OCI-LY7 (cell line): ENCODE data around the gene FAM210B. TPM values are rescaled to one million over a fixed set of nuclear protein-coding genes. Genes with fewer than 3 reads are reported as not detected.
A peak's percentile ranks its signal among the peaks of the same experiment; 100 is the strongest.
"Not testable (repeated sequence)": the region's sequence is repeated elsewhere in the genome, so short reads cannot be mapped to it uniquely, and the experiment has no call there.

Source experiments
- BruUV-seq: library from RNA; stranded (reverse); fragments of 400-500 nt; replicated peaks from 2 replicates; lab custom pipeline; 2021; lab: Mats Ljungman, UMichigan
- CTCF ChIA-PET: fragments of 300-600 bp; sonication (Branson Sonifier 250); formaldehyde crosslinking; loops from one replicate; lab custom pipeline; 2022; ENCODE audit warnings: antibody characterized with exemption; ENCODE audit not compliant: unreplicated experiment; lab: Charles Lee
- POLR2A ChIA-PET: fragments of 300-600 bp; sonication (Branson Sonifier 250); formaldehyde crosslinking; loops from one replicate; lab custom pipeline; 2022; ENCODE audit warnings: antibody characterized with exemption; lab: Charles Lee
- DNase-seq: peaks from one replicate; pipeline ENCODE4 v3.0.0-alpha.2; 2015; ENCODE audit warnings: low spot score
- H2AFZ ChIP-seq: fragments of 200-600 bp; sonication (generic), shearing (Covaris generic); 2 replicates; pipeline ENCODE4 v1.6.1; 2014; ENCODE audit warnings: mild to moderate bottlenecking, antibody characterized with exemption, low read length, moderate library complexity
- H3K27ac ChIP-seq: fragments of 200-600 bp; sonication (generic); 2 replicates; pipeline ENCODE4 v1.5.1; 2014; ENCODE audit warnings: mixed run types, low read depth, mild to moderate bottlenecking, moderate library complexity, low read length, inconsistent platforms; ENCODE audit not compliant: poor library complexity, severe bottlenecking
- H3K36me3 ChIP-seq: fragments of 200-600 bp; sonication (generic); 2 replicates; pipeline ENCODE4 v1.6.1; 2014; ENCODE audit warnings: mild to moderate bottlenecking, antibody characterized with exemption, low read length, moderate library complexity, mixed read lengths; ENCODE audit not compliant: insufficient read depth
- H3K4me1 ChIP-seq: fragments of 200-600 bp; sonication (generic); 2 replicates; pipeline ENCODE4 v1.5.1; 2014; ENCODE audit warnings: mild to moderate bottlenecking, low read length; ENCODE audit not compliant: insufficient read depth, poor library complexity, severe bottlenecking
- H3K4me2 ChIP-seq: fragments of 200-600 bp; sonication (generic); 2 replicates; pipeline ENCODE4 v1.6.1; 2014; ENCODE audit warnings: mild to moderate bottlenecking, low read length
- H3K4me3 ChIP-seq: fragments of 200-600 bp; sonication (generic); 2 replicates; pipeline ENCODE4 v1.5.1; 2014; ENCODE audit warnings: mild to moderate bottlenecking, low read depth, low read length; ENCODE audit not compliant: poor library complexity, severe bottlenecking
- H3K79me2 ChIP-seq: fragments of 200-600 bp; sonication (generic); 2 replicates; pipeline ENCODE4 v1.6.1; 2016; ENCODE audit warnings: low read depth, mild to moderate bottlenecking, low read length, moderate library complexity, mixed read lengths; ENCODE audit not compliant: insufficient read depth
- H3K9me2 ChIP-seq: fragments of 200-600 bp; sonication (generic); 2 replicates; pipeline ENCODE4 v1.6.1; 2016; ENCODE audit warnings: mild to moderate bottlenecking, low read length, mixed read lengths; ENCODE audit not compliant: insufficient read depth
- H3K9me3 ChIP-seq: fragments of 200-600 bp; sonication (generic); 2 replicates; pipeline ENCODE4 v1.6.1; 2014; ENCODE audit warnings: mild to moderate bottlenecking, mixed run types, low read length, mixed read lengths
- H4K20me1 ChIP-seq: fragments of 200-600 bp; sonication (generic); 2 replicates; pipeline ENCODE4 v1.6.1; 2014; ENCODE audit warnings: mild to moderate bottlenecking, antibody characterized with exemption, low read length, moderate library complexity, mixed read lengths; ENCODE audit not compliant: insufficient read depth
- EZH2phosphoT487 ChIP-seq: fragments of 200-600 bp; sonication (generic); IDR thresholded peaks from 2 replicates; pipeline ENCODE4 v1.6.1; 2018; ENCODE audit warnings: low read depth, borderline replicate concordance, mild to moderate bottlenecking, mixed run types, antibody characterized with exemption, low read length, moderate library complexity, mixed read lengths
- intact Hi-C: fragments of 100-400 bp; cut with micrococcal nuclease; formaldehyde crosslinking; loops from one replicate; pipeline ENCODE4 v1.10.0; 2022; ENCODE audit not compliant: unreplicated experiment
- total RNA-seq, 2 experiments: library from RNA; depleted of rRNA in 1 of 2; stranded (reverse); fragments of >200 nt in 1 of 2; shearing (Covaris generic) in 1 of 2; gene quantifications; 2 replicates each; pipeline ENCODE4 v1.2.3, GENCODE V29; 2014 to 2022
- TF ChIP-seq, protein P1 (sequence below): fragments of 200-600 bp; sonication (generic); conservative IDR thresholded peaks from 2 replicates; pipeline ENCODE4 v1.5.1; 2014; ENCODE audit warnings: mild to moderate bottlenecking, antibody characterized with exemption, low read length, moderate library complexity, mixed read lengths

The FAM210B gene
- total RNA-seq, 2 experiments from 2014 or later: 0.19 to 1.3 TPM

- intact Hi-C loops: no loop called here
- H3K9me2 ChIP-seq: no peaks in the 10 kb centered on the region
- no peaks in the 10 kb centered on the region for H3K36me3 ChIP-seq
- CTCF ChIA-PET: no interaction called here
- H4K20me1 ChIP-seq: no peaks in the 10 kb centered on the region
- no TSS peak for BruUV-seq
- no peak overlapping the region for H3K27ac ChIP-seq
- no peak overlapping the region for H3K4me3 ChIP-seq
- no peaks in the 10 kb centered on the region for H3K4me1 ChIP-seq
- TF ChIP-seq, protein P1, sequence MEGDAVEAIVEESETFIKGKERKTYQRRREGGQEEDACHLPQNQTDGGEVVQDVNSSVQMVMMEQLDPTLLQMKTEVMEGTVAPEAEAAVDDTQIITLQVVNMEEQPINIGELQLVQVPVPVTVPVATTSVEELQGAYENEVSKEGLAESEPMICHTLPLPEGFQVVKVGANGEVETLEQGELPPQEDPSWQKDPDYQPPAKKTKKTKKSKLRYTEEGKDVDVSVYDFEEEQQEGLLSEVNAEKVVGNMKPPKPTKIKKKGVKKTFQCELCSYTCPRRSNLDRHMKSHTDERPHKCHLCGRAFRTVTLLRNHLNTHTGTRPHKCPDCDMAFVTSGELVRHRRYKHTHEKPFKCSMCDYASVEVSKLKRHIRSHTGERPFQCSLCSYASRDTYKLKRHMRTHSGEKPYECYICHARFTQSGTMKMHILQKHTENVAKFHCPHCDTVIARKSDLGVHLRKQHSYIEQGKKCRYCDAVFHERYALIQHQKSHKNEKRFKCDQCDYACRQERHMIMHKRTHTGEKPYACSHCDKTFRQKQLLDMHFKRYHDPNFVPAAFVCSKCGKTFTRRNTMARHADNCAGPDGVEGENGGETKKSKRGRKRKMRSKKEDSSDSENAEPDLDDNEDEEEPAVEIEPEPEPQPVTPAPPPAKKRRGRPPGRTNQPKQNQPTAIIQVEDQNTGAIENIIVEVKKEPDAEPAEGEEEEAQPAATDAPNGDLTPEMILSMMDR: no peak
- TF ChIP-seq EZH2phosphoT487: no peak
- no peaks in the 10 kb centered on the region for H3K9me3 ChIP-seq
- no peak overlapping the region for H2AFZ ChIP-seq
- POLR2A ChIA-PET: no interaction called here
- no peaks in the 10 kb centered on the region for H3K79me2 ChIP-seq
- no peak overlapping the region for H3K4me2 ChIP-seq
- no peak for DNase-seq
Measured at GRCh38 chr20:56323656-56324055, 35.1 kb upstream of the FAM210B start.

DNA sequence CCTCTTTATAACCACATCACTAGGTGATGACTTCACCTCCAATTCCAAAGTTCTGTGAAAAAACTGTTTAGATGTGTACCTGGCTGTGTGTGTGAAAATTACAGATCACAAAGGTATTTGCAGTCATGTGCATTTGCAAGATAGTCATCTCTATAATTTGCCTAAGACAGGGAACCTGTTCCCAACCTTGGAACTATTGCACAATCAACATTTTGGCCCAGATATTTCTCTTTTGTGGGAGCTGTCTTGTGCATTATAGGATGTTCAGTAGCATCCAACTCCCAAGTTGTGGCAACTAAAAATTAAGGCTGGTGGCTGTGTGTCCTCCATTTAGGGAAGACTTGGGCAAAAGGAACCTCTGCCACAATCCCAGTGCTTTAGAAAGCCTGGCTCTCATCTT is 34.0 kb upstream of the FAM210B start:
- Histone ChIP-seq H3K36me3 (no peaks in the 10 kb centered on the region), H3K9me3 (no peaks in the 10 kb centered on the region), H3K9me2 (no peaks in the 10 kb centered on the region), H3K79me2 (no peaks in the 10 kb centered on the region), H3K4me3 (no peak overlapping the region), H3K27ac (no peak overlapping the region), H4K20me1 (no peaks in the 10 kb centered on the region), H2AFZ (no peak overlapping the region), H3K4me1 (no peaks in the 10 kb centered on the region), H3K4me2 (no peak overlapping the region)
- BruUV-seq: no TSS peak
- no peak for DNase-seq
- TF ChIP-seq EZH2phosphoT487: no peak
- TF ChIP-seq, protein P1: no peak
- ChIA-PET CTCF (no interaction called here), POLR2A (no interaction called here)
- intact Hi-C loops: no loop called here

- peak; percentile 12 for DNase-seq
- intact Hi-C loops: no loop called here
- Histone ChIP-seq H4K20me1 (no peaks in the 10 kb centered on the region), H3K4me1 (no peaks in the 10 kb centered on the region), H3K4me2 (no peak overlapping the region), H3K79me2 (no peaks in the 10 kb centered on the region), H3K9me3 (no peaks in the 10 kb centered on the region), H2AFZ (no peak overlapping the region), H3K4me3 (no peak overlapping the region), H3K36me3 (no peaks in the 10 kb centered on the region), H3K9me2 (no peaks in the 10 kb centered on the region), H3K27ac (no peak overlapping the region)
- ChIA-PET CTCF (no interaction called here), POLR2A (no interaction called here)
- TF ChIP-seq, protein P1: no peak
- TF ChIP-seq EZH2phosphoT487: no peak
- BruUV-seq: no TSS peak
Measured at GRCh38 chr20:56328861-56329260, 29.9 kb upstream of the FAM210B start.

- H3K4me1 ChIP-seq, H3K9me3 ChIP-seq, CTCF ChIA-PET, DNase-seq, H3K79me2 ChIP-seq, POLR2A ChIA-PET, intact Hi-C loops, H3K4me2 ChIP-seq, H3K36me3 ChIP-seq, H2AFZ ChIP-seq, H4K20me1 ChIP-seq, H3K9me2 ChIP-seq, H3K27ac ChIP-seq, BruUV-seq, H3K4me3 ChIP-seq: not testable (repeated sequence)
Measured at GRCh38 chr20:56336709-56337108, 22.1 kb upstream of the FAM210B start.
